HepG2 (cell line): ENCODE results near the gene VWA1. TPM values are rescaled to one million over a fixed set of nuclear protein-coding genes. Genes with fewer than 3 reads are reported as not detected.

Source experiments
- AHR ChIP-seq: IDR thresholded peaks from 2 replicates; pipeline ENCODE4 v1.6.1; 2018; ENCODE audit warnings: missing genetic modification reagents, missing compliant biosample characterization
- HNF4A ChIP-seq: sonication (generic); formaldehyde crosslinking; IDR thresholded peaks from 2 replicates; pipeline ENCODE4 v1.4.0; 2020; ENCODE audit warnings: missing genetic modification reagents
- HOXA3 ChIP-seq: sonication (generic); formaldehyde crosslinking; IDR thresholded peaks from 2 replicates; pipeline ENCODE4 v1.5.0; 2020; ENCODE audit warnings: missing genetic modification reagents
- JUN ChIP-seq: sonication (generic); formaldehyde crosslinking; IDR thresholded peaks from 2 replicates; pipeline ENCODE4 v1.4.0; 2020; ENCODE audit warnings: mild to moderate bottlenecking, missing genetic modification reagents
- LCORL ChIP-seq, 2 experiments: fragments of 450-650 bp in 1 of 2; sonication (generic) in 1 of 2; formaldehyde crosslinking in 1 of 2; IDR thresholded peaks; 2 replicates each; pipeline versions ENCODE4 v1.5.0 to v1.6.1; 2017 to 2020; ENCODE audit warnings: antibody characterized with exemption in 1 of 2, missing genetic modification reagents in 1 of 2
- MAFG ChIP-seq: sonication (generic); formaldehyde crosslinking; IDR thresholded peaks from 2 replicates; pipeline ENCODE4 v1.5.1; 2020; ENCODE audit warnings: mild to moderate bottlenecking, missing genetic modification reagents
- MEIS1 ChIP-seq: sonication (generic); formaldehyde crosslinking; IDR thresholded peaks from 2 replicates; pipeline ENCODE4 v1.9.0; 2021; ENCODE audit warnings: mild to moderate bottlenecking, missing genetic modification reagents, moderate library complexity, borderline replicate concordance
- NCOA2 ChIP-seq: sonication (generic); formaldehyde crosslinking; IDR thresholded peaks from 2 replicates; pipeline ENCODE4 v1.8.0; 2022; ENCODE audit warnings: inconsistent platforms
- NCOR1 ChIP-seq: fragments of 200-600 bp; sonication (generic); IDR thresholded peaks from 2 replicates; pipeline ENCODE4 v1.7.0; 2017; ENCODE audit warnings: antibody characterized with exemption, low read length, borderline replicate concordance
- NFKB2 ChIP-seq: sonication (generic); formaldehyde crosslinking; IDR thresholded peaks from 2 replicates; pipeline ENCODE4 v1.4.0; 2020; ENCODE audit warnings: missing genetic modification reagents, borderline replicate concordance
- NR3C1 ChIP-seq: sonication (generic); formaldehyde crosslinking; IDR thresholded peaks from 2 replicates; pipeline ENCODE4 v1.4.0; 2020; ENCODE audit warnings: missing genetic modification reagents
- PAX8 ChIP-seq: sonication (generic); formaldehyde crosslinking; IDR thresholded peaks from 2 replicates; pipeline ENCODE4 v1.8.0; 2022; ENCODE audit warnings: mild to moderate bottlenecking, missing genetic modification reagents, borderline replicate concordance
- SMAD1 ChIP-seq: sonication (generic); formaldehyde crosslinking; IDR thresholded peaks from 2 replicates; pipeline ENCODE4 v1.4.0; 2020; ENCODE audit warnings: missing genetic modification reagents, low read depth, mild to moderate bottlenecking, borderline replicate concordance
- TCF12 ChIP-seq, 2 experiments: fragments of 450-650 bp in 1 of 2; sonication (generic) in 1 of 2; formaldehyde crosslinking in 1 of 2; IDR thresholded peaks; 2 replicates each; pipeline versions ENCODE4 v1.6.1 to v1.8.0; 2017 to 2022; ENCODE audit warnings: antibody characterized with exemption in 1 of 2, mild to moderate bottlenecking in 1 of 2, missing genetic modification reagents in 1 of 2, moderate library complexity in 1 of 2
- TEAD3 ChIP-seq: optimal IDR thresholded peaks from 2 replicates; pipeline ENCODE3; 2016; ENCODE audit warnings: borderline replicate concordance
- ZMAT3 ChIP-seq: sonication (generic); formaldehyde crosslinking; conservative IDR thresholded peaks from 2 replicates; pipeline ENCODE4 v1.7.0; 2021; ENCODE audit warnings: missing genetic modification reagents
- ZNF143 ChIP-seq: sonication (generic); formaldehyde crosslinking; IDR thresholded peaks from 2 replicates; pipeline ENCODE4 v1.4.0; 2020; ENCODE audit warnings: missing genetic modification reagents
- ZNF205 ChIP-seq: IDR thresholded peaks from 2 replicates; pipeline ENCODE4 v1.6.1; 2018; ENCODE audit warnings: missing biosample characterization, missing genetic modification reagents
- ZNF224 ChIP-seq: sonication (generic); formaldehyde crosslinking; IDR thresholded peaks from 2 replicates; pipeline ENCODE4 v1.5.0; 2020; ENCODE audit warnings: mild to moderate bottlenecking, missing genetic modification reagents
- ZNF251 ChIP-seq: sonication (generic); formaldehyde crosslinking; IDR thresholded peaks from 2 replicates; pipeline ENCODE4 v1.9.0; 2021; ENCODE audit warnings: mild to moderate bottlenecking, missing genetic modification reagents
- ZNF263 ChIP-seq: sonication (generic); formaldehyde crosslinking; IDR thresholded peaks from 2 replicates; pipeline ENCODE4 v1.4.0; 2020; ENCODE audit warnings: missing genetic modification reagents
- ZNF335 ChIP-seq: sonication (generic); formaldehyde crosslinking; IDR thresholded peaks from 2 replicates; pipeline ENCODE4 v1.4.0; 2020; ENCODE audit warnings: missing genetic modification reagents
- ZNF570 ChIP-seq: sonication (generic); formaldehyde crosslinking; IDR thresholded peaks from 2 replicates; pipeline ENCODE4 v1.4.0; 2020; ENCODE audit warnings: mild to moderate bottlenecking, missing genetic modification reagents, borderline replicate concordance
- ZNF607 ChIP-seq: sonication (generic); formaldehyde crosslinking; IDR thresholded peaks from 2 replicates; pipeline ENCODE4 v1.5.1; 2020; ENCODE audit warnings: missing genetic modification reagents, mild to moderate bottlenecking, borderline replicate concordance
- ZNF747 ChIP-seq: sonication (generic); formaldehyde crosslinking; IDR thresholded peaks from 2 replicates; pipeline ENCODE4 v1.8.1; 2023; ENCODE audit warnings: missing genetic modification reagents, mild to moderate bottlenecking, borderline replicate concordance
- ZSCAN25 ChIP-seq: sonication (generic); formaldehyde crosslinking; IDR thresholded peaks from 2 replicates; pipeline ENCODE4 v1.8.0; 2022; ENCODE audit warnings: mild to moderate bottlenecking, missing genetic modification reagents
- polyA plus RNA-seq, 8 experiments: library from polyadenylated mRNA; depleted of rRNA in 3 of 8; stranded (reverse) in 7 of 8; unstranded in 1 of 8; fragments of >200 nt; fragmentation: Illumina TruSeq in 4 of 8; extraction: Trizol in 4 of 8; gene quantifications; 2 replicates each; pipeline versions ENCODE4 v1.2.1 to v1.2.3, GENCODE V29; 2011 to 2016; ENCODE audit warnings: low read depth in 4 of 8, missing spikeins in 1 of 8, mixed read lengths in 1 of 8; ENCODE audit not compliant: insufficient read depth in 1 of 8
- total RNA-seq, 5 experiments: library from RNA; depleted of rRNA; stranded (reverse); fragments of >200 nt; fragmentation: Illumina TruSeq; extraction: Trizol; gene quantifications; 2 replicates each; pipeline ENCODE4 v1.2.3, GENCODE V29; 2016; ENCODE audit warnings: low read depth in 1 of 5
- TF ChIP-seq, protein P1 (sequence below): sonication (generic); formaldehyde crosslinking; conservative IDR thresholded peaks from 2 replicates; pipeline ENCODE4 v1.4.0; 2020; ENCODE audit warnings: missing genetic modification reagents
- TF ChIP-seq, protein P2 (sequence below): sonication (generic); formaldehyde crosslinking; conservative IDR thresholded peaks from 2 replicates; pipeline ENCODE4 v1.5.0; 2020; ENCODE audit warnings: missing genetic modification reagents

VWA1 gene
- total and polyA plus RNA-seq, 2 of the 13 experiments (the other 11 are each of a cell fraction or from before 2014, with no cell fraction given), result 40.9 to 57.5 TPM

- TF ChIP-seq NR3C1 (no peak), ZNF263 (peak; percentile 81), ZNF224 (no peak), ZSCAN25 (CRISPR knock-in tag) (peak; percentile 68), HOXA3 (CRISPR knock-in tag) (peak; percentile 98), NCOA2 (CRISPR knock-in tag) (peak; percentile 70), NCOR1 (peak; percentile 77), ZNF205 (peak; percentile 87), NFKB2 (peak; percentile 50; the same call in 1 of the 2 replicates), AHR (CRISPR knock-in tag) (peak; percentile 80; the same call in 1 of the 2 replicates), ZNF570 (CRISPR knock-in tag) (no peak), ZNF143 (CRISPR knock-in tag) (peak; percentile 96), TCF12 (IDR thresholded peaks at IDR 0.05) (no peak), TCF12 (CRISPR knock-in tag; IDR thresholded peaks at IDR 0.05) (0 out of 2 replicates have a peak, but pooled peaks have one; percentile 30), MAFG (CRISPR knock-in tag) (no peak), SMAD1 (CRISPR knock-in tag) (0 out of 2 replicates have a peak, but pooled peaks have one; percentile 67), HNF4A (CRISPR knock-in tag) (peak; percentile 90), ZNF251 (no peak), TEAD3 (CRISPR knock-in tag) (peak; percentile 76), LCORL (IDR thresholded peaks at IDR 0.05) (no peak), LCORL (CRISPR knock-in tag; IDR thresholded peaks at IDR 0.05) (peak; percentile 87), ZNF607 (CRISPR knock-in tag) (0 out of 2 replicates have a peak, but pooled peaks have one; percentile 56), ZMAT3 (CRISPR knock-in tag) (peak; percentile 79), PAX8 (0 out of 2 replicates have a peak, but pooled peaks have one; percentile 25), MEIS1 (CRISPR knock-in tag) (peak; percentile 89), ZNF335 (CRISPR knock-in tag) (peak; percentile 93), ZNF747 (peak; percentile 81), JUN (CRISPR knock-in tag) (no peak)
- TF ChIP-seq, protein P1, sequence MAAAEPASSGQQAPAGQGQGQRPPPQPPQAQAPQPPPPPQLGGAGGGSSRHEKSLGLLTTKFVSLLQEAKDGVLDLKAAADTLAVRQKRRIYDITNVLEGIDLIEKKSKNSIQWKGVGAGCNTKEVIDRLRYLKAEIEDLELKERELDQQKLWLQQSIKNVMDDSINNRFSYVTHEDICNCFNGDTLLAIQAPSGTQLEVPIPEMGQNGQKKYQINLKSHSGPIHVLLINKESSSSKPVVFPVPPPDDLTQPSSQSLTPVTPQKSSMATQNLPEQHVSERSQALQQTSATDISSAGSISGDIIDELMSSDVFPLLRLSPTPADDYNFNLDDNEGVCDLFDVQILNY (CRISPR knock-in tag), result peak; percentile 62
- TF ChIP-seq, protein P2, sequence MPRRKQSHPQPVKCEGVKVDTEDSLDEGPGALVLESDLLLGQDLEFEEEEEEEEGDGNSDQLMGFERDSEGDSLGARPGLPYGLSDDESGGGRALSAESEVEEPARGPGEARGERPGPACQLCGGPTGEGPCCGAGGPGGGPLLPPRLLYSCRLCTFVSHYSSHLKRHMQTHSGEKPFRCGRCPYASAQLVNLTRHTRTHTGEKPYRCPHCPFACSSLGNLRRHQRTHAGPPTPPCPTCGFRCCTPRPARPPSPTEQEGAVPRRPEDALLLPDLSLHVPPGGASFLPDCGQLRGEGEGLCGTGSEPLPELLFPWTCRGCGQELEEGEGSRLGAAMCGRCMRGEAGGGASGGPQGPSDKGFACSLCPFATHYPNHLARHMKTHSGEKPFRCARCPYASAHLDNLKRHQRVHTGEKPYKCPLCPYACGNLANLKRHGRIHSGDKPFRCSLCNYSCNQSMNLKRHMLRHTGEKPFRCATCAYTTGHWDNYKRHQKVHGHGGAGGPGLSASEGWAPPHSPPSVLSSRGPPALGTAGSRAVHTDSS, result 0 out of 2 replicates have a peak, but pooled peaks have one; percentile 22
Measured at GRCh38 chr1:1406821-1407635, 28.5 kb upstream of the VWA1 start, which contains the start of gene MRPL20 (continued).
